ENCODE measurements around the gene SCN4B.

- TF ChIP-seq POLR2A (IDR thresholded peaks at IDR 0.05; ENCODE audit: low read length), result no peak
- TF ChIP-seq GATA1 (IDR thresholded peaks at IDR 0.05; ENCODE audit: low read depth, low read length), result no peak
Measured at GRCh38 chr11:118175031-118175992, 22.7 kb upstream of the SCN4B start.
